Neural cell (in vitro differentiated cells): Measurements from ENCODE around the gene TEX9.

Source experiments
- CTCF ChIP-seq: fragments of 450-650 bp; IDR thresholded peaks from 2 replicates; pipeline ENCODE4 v1.5.1; 2014; ENCODE audit warnings: antibody characterized with exemption, mild to moderate bottlenecking, moderate library complexity; ENCODE audit not compliant: poor library complexity, severe bottlenecking
- EP300 ChIP-seq: fragments of 450-650 bp; conservative IDR thresholded peaks from 2 replicates; pipeline ENCODE4 v1.6.1; 2014; ENCODE audit warnings: antibody characterized with exemption, mild to moderate bottlenecking, moderate library complexity; ENCODE audit not compliant: poor library complexity, severe bottlenecking
- EZH2 ChIP-seq: fragments of 200-600, 300-800 bp; shearing (Covaris generic), sonication (generic); IDR thresholded peaks from 2 replicates; pipeline ENCODE4 v1.6.1; 2014; ENCODE audit warnings: antibody characterized with exemption, low read length, borderline replicate concordance, mild to moderate bottlenecking; ENCODE audit not compliant: insufficient read depth, poor library complexity, severe bottlenecking
- POLR2AphosphoS5 ChIP-seq: IDR thresholded peaks from 2 replicates; pipeline ENCODE4 v1.6.1; 2012

DNA sequence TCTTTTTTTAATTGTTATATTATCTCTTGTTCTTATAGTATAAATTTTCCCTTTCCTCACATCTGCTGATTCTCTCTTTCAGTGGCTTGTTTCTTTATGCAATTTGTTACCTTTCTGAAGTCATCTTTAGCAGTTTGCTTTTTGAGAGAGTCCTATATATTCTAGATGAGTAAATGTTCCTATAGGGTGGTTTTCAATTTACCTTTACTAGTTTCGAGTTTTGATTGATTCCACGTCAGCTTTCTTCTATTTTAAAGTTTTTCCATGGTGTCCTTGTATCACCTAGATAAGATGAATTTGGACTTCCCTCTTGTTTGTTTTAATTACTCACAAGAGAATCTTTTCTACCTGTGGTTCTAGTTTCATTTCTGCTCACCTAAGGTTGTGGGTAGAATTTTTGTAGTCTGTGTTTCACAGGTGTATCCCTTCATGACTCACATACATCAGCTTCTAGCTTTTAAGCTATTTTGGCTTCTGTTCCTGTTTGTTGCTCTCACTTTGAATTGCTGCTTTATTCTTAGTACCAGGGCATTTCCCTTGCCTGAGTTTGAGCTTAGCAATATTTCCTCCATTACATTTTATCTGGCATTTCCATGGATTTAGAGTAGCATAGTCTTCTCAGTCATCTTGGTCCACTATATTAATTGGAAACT is 6.4 kb downstream of the TEX9 start:
- TF ChIP-seq CTCF, result no peak
- TF ChIP-seq EP300, result no peak
- no peak for TF ChIP-seq EZH2
- no peak for TF ChIP-seq POLR2AphosphoS5
